HepG2 (cell line): Measurements from ENCODE around the gene GNG12. TPM values are rescaled to one million over a fixed set of nuclear protein-coding genes. Genes with fewer than 3 reads are reported as not detected.

Source experiments
- ATM ChIP-seq: fragments of 450-650 bp; IDR thresholded peaks from 2 replicates; pipeline ENCODE4 v1.7.1; 2017; ENCODE audit warnings: mild to moderate bottlenecking, borderline replicate concordance
- CBFB ChIP-seq: sonication (generic); formaldehyde crosslinking; IDR thresholded peaks from 2 replicates; pipeline ENCODE4 v1.4.0; 2020; ENCODE audit warnings: missing genetic modification reagents
- CHCHD3 ChIP-seq: sonication (generic); formaldehyde crosslinking; IDR thresholded peaks from 2 replicates; pipeline ENCODE4 v1.8.0; 2022; ENCODE audit warnings: mild to moderate bottlenecking, missing genetic modification reagents, moderate library complexity
- ELF4 ChIP-seq: sonication (generic); formaldehyde crosslinking; IDR thresholded peaks from 2 replicates; pipeline ENCODE4 v1.5.0; 2020; ENCODE audit warnings: missing genetic modification reagents, mild to moderate bottlenecking, moderate library complexity, borderline replicate concordance
- HOXD1 ChIP-seq: sonication (generic); formaldehyde crosslinking; IDR thresholded peaks from 2 replicates; pipeline ENCODE4 v1.5.0; 2020; ENCODE audit warnings: missing genetic modification reagents
- ISL2 ChIP-seq: sonication (generic); formaldehyde crosslinking; IDR thresholded peaks from 2 replicates; pipeline ENCODE4 v1.5.0; 2020; ENCODE audit warnings: missing genetic modification reagents
- KDM1A ChIP-seq: IDR thresholded peaks from 2 replicates; pipeline ENCODE4 v1.6.1; 2016; ENCODE audit warnings: missing compliant biosample characterization
- KMT2B ChIP-seq: IDR thresholded peaks from 2 replicates; pipeline ENCODE4 v1.6.1; 2016; ENCODE audit warnings: missing genetic modification reagents, missing compliant biosample characterization
- MEIS1 ChIP-seq: sonication (generic); formaldehyde crosslinking; IDR thresholded peaks from 2 replicates; pipeline ENCODE4 v1.9.0; 2021; ENCODE audit warnings: mild to moderate bottlenecking, missing genetic modification reagents, moderate library complexity, borderline replicate concordance
- NR2C2 ChIP-seq: sonication (generic); formaldehyde crosslinking; IDR thresholded peaks from 2 replicates; pipeline ENCODE4 v1.4.0; 2020; ENCODE audit warnings: missing genetic modification reagents, mild to moderate bottlenecking, moderate library complexity, borderline replicate concordance
- NR3C1 ChIP-seq: sonication (generic); formaldehyde crosslinking; IDR thresholded peaks from 2 replicates; pipeline ENCODE4 v1.4.0; 2020; ENCODE audit warnings: missing genetic modification reagents
- SMAD3 ChIP-seq: sonication (generic); formaldehyde crosslinking; IDR thresholded peaks from 2 replicates; pipeline ENCODE4 v1.4.0; 2020; ENCODE audit warnings: missing genetic modification reagents
- SMARCC2 ChIP-seq: fragments of 450-650 bp; IDR thresholded peaks from 2 replicates; pipeline ENCODE4 v1.6.1; 2017; ENCODE audit warnings: antibody characterized with exemption, mild to moderate bottlenecking
- STAT5B ChIP-seq: sonication (generic); formaldehyde crosslinking; IDR thresholded peaks from 2 replicates; pipeline ENCODE4 v1.4.0; 2020; ENCODE audit warnings: missing genetic modification reagents
- TEAD2 ChIP-seq: sonication (generic); formaldehyde crosslinking; IDR thresholded peaks from 2 replicates; pipeline ENCODE4 v1.9.0; 2021; ENCODE audit warnings: missing genetic modification reagents
- ZFP37 ChIP-seq: sonication (generic); formaldehyde crosslinking; IDR thresholded peaks from 2 replicates; pipeline ENCODE4 v1.4.0; 2020; ENCODE audit warnings: missing genetic modification reagents, borderline replicate concordance
- ZFP41 ChIP-seq: sonication (generic); formaldehyde crosslinking; IDR thresholded peaks from 2 replicates; pipeline ENCODE4 v1.4.0; 2020; ENCODE audit warnings: mild to moderate bottlenecking, missing genetic modification reagents, borderline replicate concordance
- ZNF12 ChIP-seq: sonication (generic); formaldehyde crosslinking; IDR thresholded peaks from 2 replicates; pipeline ENCODE4 v1.5.0; 2020; ENCODE audit warnings: missing genetic modification reagents
- ZNF430 ChIP-seq: sonication (generic); formaldehyde crosslinking; IDR thresholded peaks from 2 replicates; pipeline ENCODE4 v1.9.0; 2021; ENCODE audit warnings: mild to moderate bottlenecking, missing genetic modification reagents
- ZNF496 ChIP-seq: sonication (generic); formaldehyde crosslinking; IDR thresholded peaks from 2 replicates; pipeline ENCODE4 v1.8.1; 2023; ENCODE audit warnings: mild to moderate bottlenecking, moderate library complexity, missing genetic modification reagents; ENCODE audit not compliant: insufficient replicate concordance
- ZNF501 ChIP-seq: sonication (generic); formaldehyde crosslinking; IDR thresholded peaks from 2 replicates; pipeline ENCODE4 v1.5.1; 2020; ENCODE audit warnings: mild to moderate bottlenecking, moderate library complexity, missing genetic modification reagents
- ZNF678 ChIP-seq: sonication (generic); formaldehyde crosslinking; IDR thresholded peaks from 2 replicates; pipeline ENCODE4 v1.4.0; 2020; ENCODE audit warnings: mild to moderate bottlenecking, missing genetic modification reagents
- ZNF703 ChIP-seq: sonication (generic); formaldehyde crosslinking; IDR thresholded peaks from 2 replicates; pipeline ENCODE4 v1.5.1; 2020; ENCODE audit warnings: missing genetic modification reagents, mild to moderate bottlenecking, moderate library complexity, borderline replicate concordance
- ZNF83 ChIP-seq: sonication (generic); formaldehyde crosslinking; IDR thresholded peaks from 2 replicates; pipeline ENCODE4 v1.4.0; 2020; ENCODE audit warnings: missing genetic modification reagents, mild to moderate bottlenecking, borderline replicate concordance
- ZNF839 ChIP-seq: sonication (generic); formaldehyde crosslinking; IDR thresholded peaks from 2 replicates; pipeline ENCODE4 v1.4.0; 2020; ENCODE audit warnings: missing genetic modification reagents, mild to moderate bottlenecking, borderline replicate concordance
- polyA plus RNA-seq, 8 experiments: library from polyadenylated mRNA; depleted of rRNA in 3 of 8; stranded (reverse) in 7 of 8; unstranded in 1 of 8; fragments of >200 nt; fragmentation: Illumina TruSeq in 4 of 8; extraction: Trizol in 4 of 8; gene quantifications; 2 replicates each; pipeline versions ENCODE4 v1.2.1 to v1.2.3, GENCODE V29; 2011 to 2016; ENCODE audit warnings: low read depth in 4 of 8, missing spikeins in 1 of 8, mixed read lengths in 1 of 8; ENCODE audit not compliant: insufficient read depth in 1 of 8
- total RNA-seq, 5 experiments: library from RNA; depleted of rRNA; stranded (reverse); fragments of >200 nt; fragmentation: Illumina TruSeq; extraction: Trizol; gene quantifications; 2 replicates each; pipeline ENCODE4 v1.2.3, GENCODE V29; 2016; ENCODE audit warnings: low read depth in 1 of 5
- TF ChIP-seq, protein P1 (sequence below): sonication (generic); formaldehyde crosslinking; IDR thresholded peaks from 2 replicates; pipeline ENCODE4 v1.5.1; 2020; ENCODE audit warnings: mild to moderate bottlenecking, missing genetic modification reagents, moderate library complexity
- TF ChIP-seq, protein P2 (sequence below): sonication (generic); formaldehyde crosslinking; IDR thresholded peaks from 2 replicates; pipeline ENCODE4 v1.4.0; 2020; ENCODE audit warnings: missing genetic modification reagents
- TF ChIP-seq, protein P3 (sequence below): sonication (generic); formaldehyde crosslinking; IDR thresholded peaks from 2 replicates; pipeline ENCODE4 v1.4.0; 2020; ENCODE audit warnings: missing genetic modification reagents; ENCODE audit errors: not compliant biosample characterization
- TF ChIP-seq, protein P4 (sequence below): sonication (generic); formaldehyde crosslinking; IDR thresholded peaks from 2 replicates; pipeline ENCODE4 v1.8.1; 2022; ENCODE audit warnings: mild to moderate bottlenecking, missing genetic modification reagents

GNG12 gene
- total and polyA plus RNA-seq, 2 of the 13 experiments (the other 11 are each of a cell fraction or from before 2014, with no cell fraction given): 0.11 TPM

DNA sequence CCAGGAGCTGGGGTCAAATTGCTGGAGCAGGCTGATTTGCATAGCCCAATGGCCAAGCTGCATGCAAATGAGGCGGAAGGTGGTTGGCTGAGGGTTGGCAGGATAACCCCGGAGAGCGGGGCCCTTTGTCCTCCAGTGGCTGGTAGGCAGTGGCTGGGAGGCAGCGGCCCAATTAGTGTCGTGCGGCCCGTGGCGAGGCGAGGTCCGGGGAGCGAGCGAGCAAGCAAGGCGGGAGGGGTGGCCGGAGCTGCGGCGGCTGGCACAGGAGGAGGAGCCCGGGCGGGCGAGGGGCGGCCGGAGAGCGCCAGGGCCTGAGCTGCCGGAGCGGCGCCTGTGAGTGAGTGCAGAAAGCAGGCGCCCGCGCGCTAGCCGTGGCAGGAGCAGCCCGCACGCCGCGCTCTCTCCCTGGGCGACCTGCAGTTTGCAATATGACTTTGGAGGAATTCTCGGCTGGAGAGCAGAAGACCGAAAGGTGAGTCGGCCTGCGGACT, 148.2 kb downstream of the GNG12 start, which contains the start of gene GADD45A (continued):
- TF ChIP-seq, protein P1, sequence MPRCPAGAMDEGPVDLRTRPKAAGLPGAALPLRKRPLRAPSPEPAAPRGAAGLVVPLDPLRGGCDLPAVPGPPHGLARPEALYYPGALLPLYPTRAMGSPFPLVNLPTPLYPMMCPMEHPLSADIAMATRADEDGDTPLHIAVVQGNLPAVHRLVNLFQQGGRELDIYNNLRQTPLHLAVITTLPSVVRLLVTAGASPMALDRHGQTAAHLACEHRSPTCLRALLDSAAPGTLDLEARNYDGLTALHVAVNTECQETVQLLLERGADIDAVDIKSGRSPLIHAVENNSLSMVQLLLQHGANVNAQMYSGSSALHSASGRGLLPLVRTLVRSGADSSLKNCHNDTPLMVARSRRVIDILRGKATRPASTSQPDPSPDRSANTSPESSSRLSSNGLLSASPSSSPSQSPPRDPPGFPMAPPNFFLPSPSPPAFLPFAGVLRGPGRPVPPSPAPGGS: peak; percentile 86; the same call in 1 of the 2 replicates
- TF ChIP-seq, protein P2, sequence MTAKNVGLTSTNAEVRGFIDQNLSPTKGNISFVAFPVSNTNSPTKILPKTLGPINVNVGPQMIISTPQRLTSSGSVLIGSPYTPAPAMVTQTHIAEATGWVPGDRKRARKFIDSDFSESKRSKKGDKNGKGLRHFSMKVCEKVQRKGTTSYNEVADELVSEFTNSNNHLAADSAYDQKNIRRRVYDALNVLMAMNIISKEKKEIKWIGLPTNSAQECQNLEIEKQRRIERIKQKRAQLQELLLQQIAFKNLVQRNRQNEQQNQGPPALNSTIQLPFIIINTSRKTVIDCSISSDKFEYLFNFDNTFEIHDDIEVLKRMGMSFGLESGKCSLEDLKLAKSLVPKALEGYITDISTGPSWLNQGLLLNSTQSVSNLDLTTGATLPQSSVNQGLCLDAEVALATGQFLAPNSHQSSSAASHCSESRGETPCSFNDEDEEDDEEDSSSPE (CRISPR knock-in tag): no peak
- peak; percentile 75 for TF ChIP-seq ZNF501 (CRISPR knock-in tag)
- TF ChIP-seq HOXD1: peak; percentile 56; the same call in 1 of the 2 replicates
- TF ChIP-seq STAT5B (CRISPR knock-in tag): 0 out of 2 replicates have a peak, but pooled peaks have one; percentile 72
- TF ChIP-seq KMT2B (CRISPR knock-in tag): peak; percentile 72
- peak; percentile 66; the same call in 1 of the 2 replicates for TF ChIP-seq CHCHD3
- no peak for TF ChIP-seq MEIS1 (CRISPR knock-in tag)
- no peak; the same call in 1 of the 2 replicates for TF ChIP-seq ZNF83 (CRISPR knock-in tag)
- TF ChIP-seq ZNF703: no peak
- TF ChIP-seq SMAD3 (CRISPR knock-in tag): no peak
- peak; percentile 49; the same call in 1 of the 2 replicates for TF ChIP-seq ZNF12 (CRISPR knock-in tag)
- TF ChIP-seq ZNF496 (CRISPR knock-in tag): no peak
- TF ChIP-seq ISL2 (CRISPR knock-in tag): peak; percentile 70
- TF ChIP-seq CBFB (CRISPR knock-in tag): peak; percentile 83; the same call in 1 of the 2 replicates
- no peak for TF ChIP-seq ZNF839 (CRISPR knock-in tag)
- TF ChIP-seq ZNF678: no peak
- TF ChIP-seq KDM1A (CRISPR knock-in tag): no peak; the same call in 1 of the 2 replicates
- no peak for TF ChIP-seq ZFP37 (CRISPR knock-in tag)
- no peak for TF ChIP-seq TEAD2 (CRISPR knock-in tag)
- no peak for TF ChIP-seq ATM
- TF ChIP-seq ZNF430 (CRISPR knock-in tag): peak; percentile 37; the same call in 1 of the 2 replicates
- TF ChIP-seq ELF4 (CRISPR knock-in tag): no peak
- TF ChIP-seq, protein P3, sequence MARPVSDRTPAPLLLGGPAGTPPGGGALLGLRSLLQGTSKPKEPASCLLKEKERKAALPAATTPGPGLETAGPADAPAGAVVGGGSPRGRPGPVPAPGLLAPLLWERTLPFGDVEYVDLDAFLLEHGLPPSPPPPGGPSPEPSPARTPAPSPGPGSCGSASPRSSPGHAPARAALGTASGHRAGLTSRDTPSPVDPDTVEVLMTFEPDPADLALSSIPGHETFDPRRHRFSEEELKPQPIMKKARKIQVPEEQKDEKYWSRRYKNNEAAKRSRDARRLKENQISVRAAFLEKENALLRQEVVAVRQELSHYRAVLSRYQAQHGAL (CRISPR knock-in tag): peak; percentile 63
- TF ChIP-seq NR2C2 (CRISPR knock-in tag): peak; percentile 27; the same call in 1 of the 2 replicates
- no peak for TF ChIP-seq ZFP41 (CRISPR knock-in tag)
- no peak for TF ChIP-seq NR3C1
- no peak for TF ChIP-seq SMARCC2
- TF ChIP-seq, protein P4, sequence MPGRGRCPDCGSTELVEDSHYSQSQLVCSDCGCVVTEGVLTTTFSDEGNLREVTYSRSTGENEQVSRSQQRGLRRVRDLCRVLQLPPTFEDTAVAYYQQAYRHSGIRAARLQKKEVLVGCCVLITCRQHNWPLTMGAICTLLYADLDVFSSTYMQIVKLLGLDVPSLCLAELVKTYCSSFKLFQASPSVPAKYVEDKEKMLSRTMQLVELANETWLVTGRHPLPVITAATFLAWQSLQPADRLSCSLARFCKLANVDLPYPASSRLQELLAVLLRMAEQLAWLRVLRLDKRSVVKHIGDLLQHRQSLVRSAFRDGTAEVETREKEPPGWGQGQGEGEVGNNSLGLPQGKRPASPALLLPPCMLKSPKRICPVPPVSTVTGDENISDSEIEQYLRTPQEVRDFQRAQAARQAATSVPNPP: peak; percentile 90; the same call in 1 of the 2 replicates
